Activated CD8-positive, alpha-beta memory T cell treated with anti-CD3 and anti-CD28 coated beads, Interleukin-2, amount 10 ng/mL, durations not matched to agents 7 days and 5 days (primary cell): ENCODE results near the gene TAGLN2. TPM values are rescaled to one million over a fixed set of nuclear protein-coding genes. Genes with fewer than 3 reads are reported as not detected.

Source experiments
- ATAC-seq: fragments of 150-1000 bp; cut with Tn5 transposase; one replicate; pipeline ENCODE4 v1.10.0; 2021; ENCODE audit warnings: moderate library complexity
- CTCF ChIA-PET: fragments of 350-600 bp; sonication (Branson Sonifier 250); formaldehyde crosslinking; loops from one replicate; lab custom pipeline; 2021; ENCODE audit warnings: antibody characterized with exemption; lab: Charles Lee
- DNase-seq: peaks from one replicate; pipeline ENCODE4 v3.0.0-alpha.2; 2020
- H3K27ac Mint-ChIP-seq: one replicate; pipeline ENCODE4 v1.8.0; 2021; ENCODE audit warnings: mild to moderate bottlenecking, mixed read lengths
- H3K27me3 Mint-ChIP-seq: one replicate; pipeline ENCODE4 v1.8.0; 2021; ENCODE audit warnings: mixed read lengths
- H3K36me3 Mint-ChIP-seq: one replicate; pipeline ENCODE4 v1.8.0; 2021; ENCODE audit warnings: mild to moderate bottlenecking, mixed read lengths
- H3K4me1 Mint-ChIP-seq: one replicate; pipeline ENCODE4 v1.8.0; 2021; ENCODE audit warnings: mixed read lengths
- H3K4me3 Mint-ChIP-seq: one replicate; pipeline ENCODE4 v1.8.0; 2021; ENCODE audit warnings: mild to moderate bottlenecking, moderate library complexity, mixed read lengths
- H3K9me3 Mint-ChIP-seq: one replicate; pipeline ENCODE4 v1.8.0; 2022; ENCODE audit warnings: low read depth, mixed read lengths
- total RNA-seq, 2 experiments: library from RNA; stranded (reverse); gene quantifications; one replicate each; pipeline ENCODE4 v1.2.3, GENCODE V29; 2021

TAGLN2 gene
- total RNA-seq, 2 experiments from 2014 or later = 479 to 513 TPM

DNA sequence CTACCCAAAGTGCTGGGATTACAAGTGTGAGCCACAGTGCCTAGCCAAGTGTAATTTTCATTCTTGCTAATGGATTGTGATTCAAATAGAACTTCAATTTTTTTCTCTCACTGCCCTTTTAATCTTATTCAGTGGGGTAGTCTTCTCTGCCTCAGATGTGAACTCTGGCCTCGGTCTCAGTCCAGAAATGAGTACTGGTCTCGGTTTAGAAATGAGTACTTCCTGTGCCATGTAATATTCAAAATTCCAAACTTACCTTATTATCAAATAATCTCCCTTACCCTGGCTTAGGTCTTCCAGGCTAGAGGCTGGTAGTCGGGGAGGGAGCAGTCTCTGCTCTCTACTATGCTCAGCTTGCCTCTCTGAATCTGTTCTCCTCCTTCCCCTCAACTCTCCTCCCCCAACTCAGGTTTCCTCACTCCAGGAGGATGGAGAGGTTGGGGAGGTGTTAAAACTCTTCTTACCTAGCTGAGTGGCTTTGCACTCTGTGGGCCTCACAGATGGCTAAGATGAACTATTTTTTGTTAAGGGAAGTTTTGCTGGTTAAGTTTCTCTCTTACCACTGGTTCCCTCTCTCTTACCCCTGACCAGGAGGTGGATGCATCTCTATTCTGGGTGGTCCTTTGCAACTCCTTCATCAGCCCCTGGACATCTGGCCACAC lies 33.5 kb upstream of the TAGLN2 start:
- peaks cover 17% of the 10 kb centered on the region for H3K27me3 Mint-ChIP-seq
- no peak overlapping the region for H3K4me3 Mint-ChIP-seq
- CTCF ChIA-PET = no interaction called here
- peaks cover 17% of the 10 kb centered on the region for H3K4me1 Mint-ChIP-seq
- DNase-seq = no peak
- no peak overlapping the region for H3K27ac Mint-ChIP-seq
- H3K9me3 Mint-ChIP-seq = no peaks in the 10 kb centered on the region
- ATAC-seq = peak; percentile 27
- H3K36me3 Mint-ChIP-seq = no peaks in the 10 kb centered on the region

GRCh38 chr1:159957824-159958268 lies 32.5 kb upstream of the TAGLN2 start:
- CTCF ChIA-PET = interaction anchor here (0.8 to 2.4 kb wide), 3 partner anchors 11 to 50 kb away, joined by 3 to 6 read pairs (median 4); no protein-coding TSS in a partner anchor
- no peak for DNase-seq
- Mint-ChIP-seq H3K36me3 (no peaks in the 10 kb centered on the region), H3K4me3 (no peak overlapping the region), H3K4me1 (peaks cover 17% of the 10 kb centered on the region), H3K27ac (no peak overlapping the region), H3K9me3 (no peaks in the 10 kb centered on the region), H3K27me3 (peaks cover 20% of the 10 kb centered on the region)
- ATAC-seq = no peak

- ATAC-seq (no peak), DNase-seq (no peak)
- CTCF ChIA-PET = interaction anchor here (2.0 to 2.4 kb wide), 3 partner anchors 9 to 52 kb away, joined by 6 to 7 read pairs (median 6); no protein-coding TSS in a partner anchor
- Mint-ChIP-seq H3K4me3 (no peak overlapping the region), H3K4me1 (peaks cover 17% of the 10 kb centered on the region), H3K27me3 (peaks cover 37% of the 10 kb centered on the region), H3K36me3 (no peaks in the 10 kb centered on the region), H3K9me3 (no peaks in the 10 kb centered on the region), H3K27ac (no peak overlapping the region)
These were observed 30.1 kb upstream of the TAGLN2 start for GRCh38 chr1:159955456-159955855.

DNA sequence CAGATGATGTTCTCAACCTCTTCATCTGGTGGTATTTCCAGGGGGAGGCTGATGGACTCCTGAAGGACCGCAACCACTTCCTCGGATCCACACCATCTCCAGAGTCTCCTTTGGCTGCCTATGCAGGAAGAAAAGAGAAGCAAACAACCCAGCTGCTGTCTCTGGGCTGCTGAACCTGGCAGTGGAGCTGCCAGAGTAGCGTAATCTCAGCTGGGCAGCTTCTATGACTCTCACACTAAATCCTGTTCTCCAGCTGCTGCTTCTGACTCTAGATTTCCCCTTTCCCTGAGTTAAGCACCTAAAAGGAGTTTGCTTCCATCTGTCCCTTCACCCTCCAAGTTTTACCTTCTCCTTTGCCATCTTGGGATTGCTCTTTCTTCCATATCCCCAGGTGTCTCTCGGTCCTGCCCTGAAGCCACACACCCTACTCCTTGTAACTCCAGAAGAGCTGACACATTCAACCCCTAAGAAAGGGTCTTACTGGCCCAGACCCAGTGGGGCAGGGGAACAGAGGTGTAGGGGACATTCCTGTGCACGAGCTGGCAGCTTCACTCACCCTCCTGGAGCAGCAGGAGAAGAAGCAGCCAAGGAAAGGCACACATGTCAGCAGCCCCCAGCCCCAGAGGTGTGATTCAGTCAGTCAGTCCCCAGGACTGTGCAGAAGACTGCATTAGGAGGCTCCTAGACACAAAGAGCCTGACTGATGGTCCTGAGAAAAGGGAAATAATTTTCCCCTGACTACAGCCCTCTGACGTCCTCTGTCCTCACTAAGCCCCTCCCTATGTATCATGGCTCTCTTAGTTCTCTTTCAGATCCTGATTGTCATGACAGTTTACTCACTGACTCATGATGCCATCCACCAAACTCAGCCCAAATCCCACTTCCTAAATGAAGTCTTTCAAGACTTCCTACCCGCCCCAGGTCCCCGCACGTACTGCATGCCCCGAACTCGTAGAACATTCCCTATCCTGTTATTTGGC lies 28.5 kb upstream of the TAGLN2 start, which contains the start of gene SLAMF9:
Gene SLAMF9 (minus strand): TSS at position 702 of the 980 bp plus-strand sequence. CDS start 100 bp downstream, at position 602.
- DNase-seq (no peak), ATAC-seq (no peak)
- Mint-ChIP-seq H3K9me3 (no peaks in the 10 kb centered on the region), H3K4me1 (peaks cover 8% of the 10 kb centered on the region), H3K4me3 (no peak within 1 kb of the TSS), H3K27me3 (peaks cover 44% of the 10 kb centered on the region), H3K36me3 (no peaks in the 10 kb centered on the region), H3K27ac (no peak within 1 kb of the TSS)
- CTCF ChIA-PET = interaction anchor here (2.0 to 2.2 kb wide), 2 partner anchors 52 to 54 kb away, joined by 6 to 7 read pairs; no protein-coding TSS in a partner anchor

- peaks cover 49% of the 10 kb centered on the region for H3K27me3 Mint-ChIP-seq
- H3K4me3 Mint-ChIP-seq = no peak overlapping the region
- DNase-seq (no peak), ATAC-seq (no peak)
- no peaks in the 10 kb centered on the region for H3K36me3 Mint-ChIP-seq
- CTCF ChIA-PET = interaction anchor here (1.0 kb wide), 1 partner anchor 133 kb away, joined by 3 read pairs; no protein-coding TSS in a partner anchor
- no peaks in the 10 kb centered on the region for H3K9me3 Mint-ChIP-seq
- no peak overlapping the region for H3K27ac Mint-ChIP-seq
- peaks cover 3% of the 10 kb centered on the region for H3K4me1 Mint-ChIP-seq
These were observed 27.6 kb upstream of the TAGLN2 start for GRCh38 chr1:159952932-159953331.

- Mint-ChIP-seq H3K4me3 (no peak overlapping the region), H3K4me1 (no peaks in the 10 kb centered on the region), H3K27ac (no peak overlapping the region), H3K9me3 (no peaks in the 10 kb centered on the region), H3K36me3 (no peaks in the 10 kb centered on the region), H3K27me3 (peaks cover 60% of the 10 kb centered on the region)
- ATAC-seq (no peak), DNase-seq (no peak)
- CTCF ChIA-PET = interaction anchor here (1.6 kb wide), 1 partner anchor 56 kb away, joined by 3 read pairs; no protein-coding TSS in a partner anchor
These were observed 26.2 kb upstream of the TAGLN2 start for GRCh38 chr1:159951551-159951950.

GRCh38 chr1:159951016-159951415 lies 25.7 kb upstream of the TAGLN2 start:
- ATAC-seq = no peak
- H3K4me3 Mint-ChIP-seq = no peak overlapping the region
- H3K27ac Mint-ChIP-seq = no peak overlapping the region
- no peaks in the 10 kb centered on the region for H3K4me1 Mint-ChIP-seq
- peaks cover 65% of the 10 kb centered on the region for H3K27me3 Mint-ChIP-seq
- CTCF ChIA-PET = interaction anchor here (1.6 kb wide), 1 partner anchor 57 kb away, joined by 3 read pairs; no protein-coding TSS in a partner anchor
- DNase-seq = no peak
- H3K9me3 Mint-ChIP-seq = no peaks in the 10 kb centered on the region
- H3K36me3 Mint-ChIP-seq = no peaks in the 10 kb centered on the region

- Mint-ChIP-seq H3K27ac (no peak overlapping the region), H3K36me3 (no peaks in the 10 kb centered on the region), H3K4me3 (no peak overlapping the region), H3K4me1 (peaks cover 4% of the 10 kb centered on the region), H3K9me3 (no peaks in the 10 kb centered on the region), H3K27me3 (peaks cover 65% of the 10 kb centered on the region)
- CTCF ChIA-PET = interaction anchor here (0.8 kb wide), 1 partner anchor 58 kb away, joined by 3 read pairs; no protein-coding TSS in a partner anchor
- no peak for DNase-seq
- no peak for ATAC-seq
These were observed 24.7 kb upstream of the TAGLN2 start for GRCh38 chr1:159949981-159950381.

DNA sequence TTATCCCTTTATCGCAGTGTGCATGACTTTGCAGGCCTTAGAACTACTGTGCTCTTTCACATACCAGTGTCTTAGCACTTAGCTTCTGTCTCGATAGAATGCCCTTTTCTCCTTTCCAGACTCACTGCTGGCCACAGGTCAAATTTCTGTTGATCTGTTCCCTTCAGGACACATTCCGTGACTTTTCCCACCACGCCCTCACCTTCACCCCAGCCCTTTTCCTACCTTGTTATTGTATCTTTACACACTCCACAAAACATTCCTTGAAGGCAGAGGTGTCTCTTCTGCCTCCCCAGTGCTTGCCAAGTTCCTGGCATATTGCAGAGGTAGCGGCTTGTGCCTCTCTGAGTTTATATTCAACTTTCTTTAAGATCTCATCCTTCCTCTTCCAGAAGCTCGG lies 23.8 kb upstream of the TAGLN2 start:
- no peak overlapping the region for H3K27ac Mint-ChIP-seq
- CTCF ChIA-PET = interaction anchor here (0.8 kb wide), 1 partner anchor 59 kb away, joined by 3 read pairs; no protein-coding TSS in a partner anchor
- peaks cover 69% of the 10 kb centered on the region for H3K27me3 Mint-ChIP-seq
- DNase-seq (no peak), ATAC-seq (no peak)
- H3K4me3 Mint-ChIP-seq = no peak overlapping the region
- peaks cover 6% of the 10 kb centered on the region for H3K4me1 Mint-ChIP-seq
- H3K36me3 Mint-ChIP-seq = no peaks in the 10 kb centered on the region
- no peaks in the 10 kb centered on the region for H3K9me3 Mint-ChIP-seq

DNA sequence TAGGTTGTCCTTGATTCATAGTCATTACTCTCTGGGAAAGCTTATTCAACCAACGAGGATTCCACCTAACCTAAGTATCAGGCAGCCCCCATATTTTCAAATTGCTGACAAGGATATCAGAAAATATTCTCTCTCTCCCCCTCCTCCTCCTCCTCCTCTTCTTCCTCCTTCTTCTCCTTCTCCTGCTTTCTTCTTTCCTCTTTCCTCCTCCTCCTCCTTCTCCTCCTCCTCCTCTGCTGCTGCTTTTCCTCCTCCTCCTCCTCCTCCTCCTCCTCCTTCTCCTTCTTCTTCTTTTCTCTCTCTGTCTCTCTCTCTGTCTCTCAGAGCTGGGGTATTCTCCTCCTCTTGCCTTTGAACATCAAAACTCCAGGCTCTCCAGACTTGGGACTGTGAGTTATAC lies 22.6 kb upstream of the TAGLN2 start:
- Mint-ChIP-seq H3K4me3 (no peak overlapping the region), H3K36me3 (no peaks in the 10 kb centered on the region), H3K4me1 (peaks cover 6% of the 10 kb centered on the region), H3K27ac (no peak overlapping the region), H3K9me3 (no peaks in the 10 kb centered on the region), H3K27me3 (peaks cover 72% of the 10 kb centered on the region)
- ATAC-seq (no peak), DNase-seq (no peak)
- CTCF ChIA-PET = interaction anchor here (5.6 kb wide), 1 partner anchor 58 kb away, joined by 36 read pairs; no protein-coding TSS in a partner anchor

DNA sequence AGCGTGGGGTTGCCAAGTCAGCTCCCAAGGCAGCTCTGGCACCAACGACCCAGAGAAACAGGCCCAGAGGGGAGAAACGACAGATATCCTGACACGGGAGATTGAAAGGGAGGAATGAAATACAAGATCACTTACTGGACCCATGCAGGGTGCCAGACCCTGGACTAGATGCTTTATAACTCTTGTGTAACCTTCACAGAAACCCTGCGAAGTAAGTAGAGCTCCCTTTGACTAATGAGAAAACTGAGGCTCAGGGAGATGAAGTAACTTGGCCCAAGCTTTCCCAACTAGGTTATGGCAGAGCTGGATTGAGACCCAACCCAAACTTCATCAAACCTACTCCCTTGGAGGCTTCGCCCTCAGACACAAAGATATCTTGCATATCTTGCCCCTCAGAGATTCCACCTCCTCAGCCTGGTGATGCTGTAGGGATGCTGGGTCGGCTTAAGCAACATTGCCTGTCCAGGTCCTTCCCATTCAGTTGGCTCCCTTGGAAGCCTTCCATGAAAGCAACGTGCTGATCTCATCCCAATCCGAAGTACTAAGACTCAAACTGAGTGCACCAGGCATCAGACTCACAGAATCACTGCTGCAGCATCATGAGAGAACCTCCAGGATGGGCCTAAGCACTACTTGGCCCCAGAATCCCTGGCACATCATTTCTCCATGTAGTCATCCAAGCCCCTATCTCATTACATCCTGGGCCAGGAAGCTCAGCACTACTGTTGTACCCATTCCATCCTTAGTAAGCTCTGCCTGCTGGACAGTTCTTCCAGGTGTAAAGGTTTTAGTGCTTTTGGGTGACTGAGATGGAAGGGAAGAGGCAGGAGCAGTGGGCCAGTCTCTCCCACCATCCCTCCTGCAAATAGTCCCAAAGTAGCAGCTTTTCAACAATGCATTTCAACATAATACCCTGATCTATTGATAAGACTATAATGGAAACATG lies 21.2 kb upstream of the TAGLN2 start:
- Mint-ChIP-seq H3K4me1 (peaks cover 6% of the 10 kb centered on the region), H3K27me3 (peaks cover 67% of the 10 kb centered on the region)

More for the DNA sequence above, 21.2 kb upstream of the TAGLN2 start:
- Mint-ChIP-seq H3K9me3 (no peaks in the 10 kb centered on the region), H3K27ac (no peak overlapping the region), H3K4me3 (no peak overlapping the region), H3K36me3 (no peaks in the 10 kb centered on the region)
- ATAC-seq (no peak), DNase-seq (no peak)
- CTCF ChIA-PET = interaction anchor here (0.7 to 5.6 kb wide), 11 partner anchors 10 to 169 kb away, joined by 3 to 39 read pairs (median 4); partner anchors contain the start of gene TAGLN2
